ENCODE data around the gene NPLOC4.
A peak's percentile ranks its signal among the peaks of the same experiment; 100 is the strongest.

NPLOC4 gene

GRCh38 chr17:81520021-81520901 is 116.7 kb downstream of the NPLOC4 start:
- DNase-seq (ENCODE audit: low read depth in 2 of 2): no peak
- TF ChIP-seq CTCF (IDR thresholded peaks at IDR 0.05; ENCODE audit: low read depth, low read length): no peak
- H3K4me3 ChIP-seq (replicated peaks in 1 of 2; ENCODE audit: low read depth in 2 of 2, low read length in 2 of 2): no peak overlapping the region

GRCh38 chr17:81519284-81520020 is 117.5 kb downstream of the NPLOC4 start:
- no peak for DNase-seq (ENCODE audit: low read depth in 2 of 2)
- no peak for TF ChIP-seq CTCF (IDR thresholded peaks at IDR 0.05; ENCODE audit: low read depth, low read length)
- peak overlapping the region in 1 of 2 donors; percentile 40 for H3K4me3 ChIP-seq (replicated peaks in 1 of 2; ENCODE audit: low read depth in 2 of 2, low read length in 2 of 2)

GRCh38 chr17:81518785-81519283 is 118.1 kb downstream of the NPLOC4 start:
- DNase-seq (ENCODE audit: low read depth in 2 of 2): peak in 1 of 2 donors; percentile 38
- H3K4me3 ChIP-seq (replicated peaks in 1 of 2; ENCODE audit: low read depth in 2 of 2, low read length in 2 of 2): peak overlapping the region; percentile 15 to 40

GRCh38 chr17:81518113-81518784 is 118.7 kb downstream of the NPLOC4 start:
- DNase-seq (ENCODE audit: low read depth in 2 of 2): no peak
- no peak for TF ChIP-seq CTCF (IDR thresholded peaks at IDR 0.05; ENCODE audit: low read depth, low read length)
- H3K4me3 ChIP-seq (replicated peaks in 1 of 2; ENCODE audit: low read depth in 2 of 2, low read length in 2 of 2): peak overlapping the region; percentile 15 to 40

More at GRCh38 chr17:81518785-81519283, 118.1 kb downstream of the NPLOC4 start:
- TF ChIP-seq CTCF (IDR thresholded peaks at IDR 0.05; ENCODE audit: low read depth, low read length): no peak

- TF ChIP-seq CTCF (IDR thresholded peaks at IDR 0.05; ENCODE audit: low read depth, low read length): no peak
- peak overlapping the region in 1 of 2 donors; percentile 81 for H3K4me3 ChIP-seq (replicated peaks in 1 of 2; ENCODE audit: low read depth in 2 of 2, low read length in 2 of 2)
- DNase-seq (ENCODE audit: low read depth in 2 of 2): peak in 1 of 2 donors; percentile 36
Measured at GRCh38 chr17:81517339-81518112, 119.4 kb downstream of the NPLOC4 start.

- peak overlapping the region in 1 of 2 donors; percentile 81 for H3K4me3 ChIP-seq (replicated peaks in 1 of 2; ENCODE audit: low read depth in 2 of 2, low read length in 2 of 2)
- DNase-seq (ENCODE audit: low read depth in 2 of 2): no peak
- no peak for TF ChIP-seq CTCF (IDR thresholded peaks at IDR 0.05; ENCODE audit: low read depth, low read length)
Measured at GRCh38 chr17:81517009-81517338, 119.9 kb downstream of the NPLOC4 start.

Data from cardiac fibroblast (primary cell).